Aorta (tissue), 5 donors: ENCODE results near the gene TUBB2B. TPM values are rescaled to one million over a fixed set of nuclear protein-coding genes. Genes with fewer than 3 reads are reported as not detected.

ENCODE experiments used
- ATAC-seq: fragments of 200-7000 bp; cut with Tn5 transposase; one replicate; pipeline ENCODE4 v1.9.1; 2022; ENCODE audit warnings: moderate library complexity; ENCODE audit not compliant: low FRiP score
- DNase-seq, 2 donors: peaks; one replicate each; pipeline ENCODE4 v3.0.0-alpha.2; 2020
- H3K27ac ChIP-seq, 2 donors: one replicate each; pipeline ENCODE4 v1.5.1; 2013; ENCODE audit warnings: low read length in 2 of 2, mild to moderate bottlenecking in 2 of 2, moderate library complexity in 2 of 2, control low read depth in 1 of 2, inconsistent platforms in 1 of 2, low read depth in 1 of 2
- H3K27me3 ChIP-seq, 2 donors: one replicate each; pipeline ENCODE4 v1.6.1; 2013; ENCODE audit warnings: control low read depth in 1 of 2, low read length in 1 of 2, mild to moderate bottlenecking in 1 of 2, moderate library complexity in 1 of 2; ENCODE audit not compliant: insufficient read depth in 2 of 2, control insufficient read depth in 1 of 2
- H3K36me3 ChIP-seq, 2 donors: one replicate each; pipeline ENCODE4 v1.6.1; 2013; ENCODE audit warnings: control low read depth in 1 of 2, low read length in 1 of 2, mild to moderate bottlenecking in 1 of 2; ENCODE audit not compliant: insufficient read depth in 2 of 2, control insufficient read depth in 1 of 2
- H3K4me1 ChIP-seq, 2 donors: one replicate each; pipeline ENCODE4 v1.6.1; 2013; ENCODE audit warnings: low read length in 2 of 2, control low read depth in 1 of 2, mild to moderate bottlenecking in 1 of 2, moderate library complexity in 1 of 2; ENCODE audit not compliant: insufficient read depth in 2 of 2, control insufficient read depth in 1 of 2
- H3K4me3 ChIP-seq, 2 donors: one replicate each; pipeline ENCODE4 v1.5.1; 2013; ENCODE audit warnings: low read length in 2 of 2, control low read depth in 1 of 2, mild to moderate bottlenecking in 1 of 2
- H3K9me3 ChIP-seq: one replicate; pipeline ENCODE4 v1.6.1; 2013; ENCODE audit warnings: mild to moderate bottlenecking, low read length; ENCODE audit not compliant: control insufficient read depth
- WGBS, 2 donors: extraction: QIAGEN DNeasy Blood & Tissue Kit; methylation state at CpG; one replicate each; pipeline ENCODE4 v1.1.7; 2013; 5-methylcytosine and 5-hydroxymethylcytosine counted together
- intact Hi-C, 2 donors: fragments of 100-400 bp; cut with DNase I; formaldehyde crosslinking; loops; one replicate each; pipeline versions ENCODE4 v1.14.2 to v1.15.0; 2022
- long read RNA-seq, 2 donors: library from polyadenylated mRNA; unstranded; transcript quantifications; one replicate each; pipeline ENCODE4 v2.0.0, GENCODE V29; 2020 to 2021
- polyA plus RNA-seq, 2 donors: library from polyadenylated mRNA; stranded (reverse); fragments of 200-250 nt; gene quantifications; one replicate each; pipeline ENCODE4 v1.2.3, GENCODE V29; 2013
- total RNA-seq, 2 donors: library from RNA; stranded (reverse); fragmentation: NEBNext Ultra II Directional; extraction: Animal tissue kit (Norgen Biotek cat#: 25700); gene quantifications; one replicate each; pipeline ENCODE4 v1.2.1, GENCODE V29; 2021
- donor health status: healthy with polysubstance abuse.
- donor health status: Bipolar disorder and iron deficiency.
- donor health status: DM: no; HTN: no; CAD: no.
- donor health status: DM: no; HTN: no; CAD: no.
- donor health status: DM: yes; HTN: yes; CAD: no.

TUBB2B gene
- 1 to 10 TPM; 5.6 to 6.3 TPM for total RNA-seq
- 1 to 10 TPM; 2.8 to 4.3 TPM for polyA plus RNA-seq
- long read RNA-seq, donor 1, transcript TUBB2B-201 (4 exons, 2,020 nt), result major isoform, 59 of 61 reads
- long read RNA-seq, donor 1, partial matches to known transcripts, result 1 of 61 reads
- long read RNA-seq, donor 1, other reads (novel, unspliced or antisense), result 0 of 61 reads
- long read RNA-seq, donor 2, transcript TUBB2B-201 (4 exons, 2,020 nt), result major isoform, 6 of 12 reads
- long read RNA-seq, donor 2, partial matches to known transcripts, result 4 of 12 reads
- long read RNA-seq, donor 2, other reads (novel, unspliced or antisense), result 0 of 12 reads

DNA sequence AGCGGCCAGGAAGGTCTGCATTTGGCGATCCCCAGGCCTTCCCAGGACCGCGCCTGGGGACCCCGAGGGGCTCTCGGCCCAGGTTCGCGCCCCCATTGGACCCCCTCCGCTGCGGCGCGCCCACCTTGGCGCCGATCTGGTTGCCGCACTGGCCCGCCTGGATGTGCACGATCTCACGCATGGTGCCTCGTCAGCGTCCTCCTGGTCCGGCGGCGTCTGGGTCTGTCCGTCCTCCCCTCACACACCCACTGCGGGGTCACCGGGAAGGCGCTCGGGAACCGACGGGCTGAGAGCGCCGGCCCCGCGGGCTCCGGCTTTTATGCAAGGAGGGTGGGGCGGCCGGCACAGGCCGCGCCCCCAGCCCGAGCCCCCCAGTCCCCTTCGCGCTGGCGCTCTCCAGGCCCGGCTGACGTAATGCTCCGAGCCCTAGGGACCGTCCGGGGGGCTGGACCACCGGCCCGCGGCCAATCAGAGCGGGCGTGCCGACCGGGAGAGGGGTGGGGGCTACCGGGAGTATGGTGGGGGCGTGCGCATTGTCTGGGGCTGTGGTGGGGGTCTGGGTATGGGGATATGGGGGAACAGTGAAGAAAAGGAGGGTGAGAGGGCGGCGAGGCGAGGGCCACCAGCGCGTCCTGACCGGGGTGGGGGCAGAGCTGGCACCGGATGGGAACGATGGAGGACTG lies at the start of gene TUBB2B:
TUBB2B (minus strand) TSS at position 291 of the 683 bp plus-strand sequence; CDS start at position 181, 110 bp downstream.
- WGBS, 2 donors, result 1% methylated on average over 50 to 66 of the region's 66 CpGs
- no peaks in the 10 kb centered on the region for H3K9me3 ChIP-seq
- no peaks in the 10 kb centered on the region for H3K4me1 ChIP-seq
- DNase-seq (peak; percentile 56 to 84), ATAC-seq (peak; percentile 60)
- no peak within 1 kb of the TSS for H3K27ac ChIP-seq
- intact Hi-C loops, result no loop called here
- no peaks in the 10 kb centered on the region for H3K27me3 ChIP-seq
- H3K4me3 ChIP-seq, result peak within 1 kb of the TSS in 1 of 2 donors; percentile 25
- H3K36me3 ChIP-seq, result no peaks in the 10 kb centered on the region

DNA sequence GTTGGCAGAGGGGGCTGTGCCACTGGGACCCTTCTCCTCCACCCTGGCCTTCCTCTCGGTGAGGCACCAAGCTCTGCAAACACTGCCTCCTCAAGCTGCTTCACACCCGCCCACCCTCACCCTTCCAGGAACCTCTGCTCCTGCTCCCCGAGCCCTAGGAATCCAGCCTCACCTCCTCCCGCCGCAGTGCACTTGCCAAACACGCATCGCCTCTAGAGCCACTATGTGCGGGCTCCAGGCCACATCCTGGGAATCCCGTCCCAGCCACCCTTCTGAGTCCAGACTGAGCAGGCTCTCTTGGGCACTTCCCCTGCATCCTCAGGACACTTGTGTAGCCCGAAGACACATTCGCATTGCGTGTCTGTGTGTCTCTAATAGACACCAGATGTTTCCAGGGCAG lies 49.8 kb upstream of the TUBB2B start:
- DNase-seq, result peak in 1 of 2 donors; percentile 51

DNA sequence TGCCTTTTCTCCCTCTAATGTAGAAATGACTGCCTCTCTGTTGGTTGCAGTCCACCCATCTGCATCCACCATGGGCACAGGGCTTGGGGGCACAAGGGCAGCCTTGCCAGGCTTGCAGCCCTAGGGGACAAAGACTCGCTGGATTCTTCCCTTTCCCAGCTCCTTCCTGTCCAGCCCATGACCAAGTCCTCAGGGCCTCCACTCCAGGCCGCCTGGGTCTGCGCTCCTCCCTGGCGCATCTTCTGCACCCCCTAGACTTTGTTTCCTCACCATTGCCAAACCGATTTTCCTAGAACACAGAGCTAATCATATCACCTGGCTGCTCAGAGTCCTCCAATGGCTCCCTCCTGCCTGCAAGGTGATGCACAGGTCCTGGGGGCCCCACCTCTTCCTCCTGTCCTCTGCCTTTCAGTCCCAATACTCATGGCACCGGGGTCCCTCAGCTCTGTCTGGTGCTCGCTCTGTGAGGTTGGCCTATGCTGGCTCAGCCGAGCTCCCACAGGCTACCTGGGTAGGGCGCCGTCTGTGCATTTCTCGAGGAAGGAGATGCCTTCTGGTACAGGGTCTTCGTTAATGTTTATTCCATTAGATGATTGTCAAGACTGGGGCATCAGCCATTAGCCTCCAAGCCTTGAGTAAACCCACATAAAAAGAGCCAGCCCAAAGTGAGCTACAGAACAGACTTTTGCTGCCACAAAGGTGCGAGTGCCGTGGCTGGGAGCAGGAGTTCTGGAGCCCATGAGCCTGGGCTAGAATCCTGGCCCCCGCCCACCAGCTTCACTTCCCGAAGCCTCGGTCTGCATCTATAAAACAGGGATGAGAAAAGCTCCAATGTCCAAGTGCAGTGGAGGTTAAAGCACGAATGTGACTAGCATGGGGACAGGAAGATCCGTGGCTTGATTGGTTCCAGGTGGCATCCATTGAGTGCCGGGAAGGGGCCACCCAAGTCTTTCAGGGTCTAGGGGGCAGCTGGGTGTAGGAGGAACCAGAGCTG lies 49.0 kb upstream of the TUBB2B start:
- H3K36me3 ChIP-seq, result no peaks in the 10 kb centered on the region
- H3K27me3 ChIP-seq, result no peaks in the 10 kb centered on the region
- ATAC-seq, result no peak
- no peak overlapping the region for H3K4me3 ChIP-seq
- intact Hi-C loops, result loop anchor here in 1 of 2 donors (5.0 kb wide), 2 partner anchors 716 to 731 kb away; no protein-coding TSS in a partner anchor
- no peak overlapping the region for H3K27ac ChIP-seq
- no peaks in the 10 kb centered on the region for H3K4me1 ChIP-seq
- no peaks in the 10 kb centered on the region for H3K9me3 ChIP-seq
- DNase-seq, result peak in 1 of 2 donors; percentile 68
- WGBS, 2 donors, result 85 to 86% methylated on average over 20 of the region's 20 CpGs

More for the DNA sequence above, 49.8 kb upstream of the TUBB2B start:
- no peaks in the 10 kb centered on the region for H3K9me3 ChIP-seq
- no peaks in the 10 kb centered on the region for H3K27me3 ChIP-seq
- no peak overlapping the region for H3K4me3 ChIP-seq
- no peaks in the 10 kb centered on the region for H3K4me1 ChIP-seq
- no peak for ATAC-seq
- intact Hi-C loops, result loop anchor here in 1 of 2 donors (5.0 kb wide), 2 partner anchors 715 to 730 kb away; no protein-coding TSS in a partner anchor
- H3K36me3 ChIP-seq, result no peaks in the 10 kb centered on the region
- 61 to 66% methylated on average over 12 of the region's 12 CpGs for WGBS, 2 donors
- no peak overlapping the region for H3K27ac ChIP-seq

DNA sequence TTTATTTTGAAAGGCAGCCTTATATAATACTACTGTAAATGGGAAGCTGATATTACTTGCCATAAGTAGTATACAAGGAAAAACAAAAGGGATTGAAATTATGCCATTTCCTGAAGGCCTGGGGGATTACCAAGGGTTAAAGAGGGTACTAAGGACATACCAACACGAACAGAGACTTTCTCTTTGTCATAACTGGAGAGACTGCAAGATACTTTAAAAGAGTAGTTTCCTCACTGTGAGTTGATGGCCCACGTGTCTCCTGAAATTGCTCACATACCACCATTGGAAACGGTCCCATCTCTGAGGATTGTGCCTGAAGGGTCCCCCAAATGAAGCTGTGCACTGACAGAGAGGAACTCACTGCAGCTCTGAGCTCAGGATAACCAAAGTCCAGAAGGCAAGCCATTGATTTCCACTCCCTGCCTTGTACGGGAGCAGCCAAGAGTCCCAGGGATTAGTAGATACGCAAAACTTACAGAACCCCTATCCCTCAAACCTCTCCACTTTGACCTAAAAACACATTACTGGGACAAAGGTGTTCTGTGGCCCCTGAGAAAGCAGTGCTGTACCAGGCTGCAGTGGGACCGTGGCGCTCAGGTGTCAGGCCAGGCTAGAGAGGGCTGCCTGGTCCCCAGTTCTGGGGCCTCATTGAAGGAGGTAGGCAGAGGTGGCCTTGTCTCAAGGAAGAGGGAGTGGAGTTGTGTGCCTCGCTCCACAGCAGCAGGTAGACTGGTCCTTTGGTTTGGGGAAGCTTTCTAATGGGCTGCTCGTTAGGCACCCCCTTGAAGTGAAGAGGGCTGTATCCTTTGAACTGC lies 46.5 kb upstream of the TUBB2B start:
- H3K36me3 ChIP-seq, result no peaks in the 10 kb centered on the region
- no peaks in the 10 kb centered on the region for H3K9me3 ChIP-seq
- WGBS, 2 donors, result 79 to 80% methylated on average over 9 of the region's 9 CpGs
- intact Hi-C loops, result no loop called here
- no peaks in the 10 kb centered on the region for H3K4me1 ChIP-seq
- no peaks in the 10 kb centered on the region for H3K27me3 ChIP-seq
- no peak overlapping the region for H3K4me3 ChIP-seq
- H3K27ac ChIP-seq, result no peak overlapping the region
- DNase-seq (peak in 1 of 2 donors; percentile 53), ATAC-seq (no peak)

GRCh38 chr6:3272911-3273547 lies 45.6 kb upstream of the TUBB2B start:
- H3K4me1 ChIP-seq, result no peaks in the 10 kb centered on the region
- H3K36me3 ChIP-seq, result no peaks in the 10 kb centered on the region
- H3K27ac ChIP-seq, result no peak overlapping the region
- H3K27me3 ChIP-seq, result no peaks in the 10 kb centered on the region
- H3K9me3 ChIP-seq, result no peaks in the 10 kb centered on the region
- intact Hi-C loops, result no loop called here
- no peak overlapping the region for H3K4me3 ChIP-seq
- DNase-seq (no peak), ATAC-seq (no peak)
- 92 to 93% methylated on average over 32 of the region's 32 CpGs for whole genome bisulfite sequencing, 2 donors

DNA sequence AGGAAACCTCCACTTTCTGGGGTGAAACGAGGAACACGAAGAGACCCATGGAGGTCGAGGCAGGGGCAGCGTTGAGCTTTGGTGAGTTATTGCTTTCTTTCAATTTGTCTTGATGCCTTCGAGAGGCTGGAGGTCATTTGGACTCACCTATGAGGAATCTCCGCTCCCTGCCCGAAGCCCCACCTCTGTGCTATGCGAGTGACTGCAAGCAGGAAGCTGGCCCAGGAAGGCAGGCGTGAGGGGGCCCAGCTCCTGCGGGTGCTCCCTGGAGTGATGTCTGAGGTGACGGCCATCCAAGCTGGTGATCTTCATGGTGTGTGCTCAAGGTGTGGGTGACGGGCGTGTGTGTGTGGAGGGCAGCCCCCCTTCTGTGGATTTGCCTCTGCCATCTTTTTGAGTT lies 44.3 kb upstream of the TUBB2B start:
- Histone ChIP-seq H3K4me3 (no peak overlapping the region), H3K4me1 (no peaks in the 10 kb centered on the region), H3K27ac (no peak overlapping the region), H3K9me3 (no peaks in the 10 kb centered on the region), H3K36me3 (no peaks in the 10 kb centered on the region), H3K27me3 (no peaks in the 10 kb centered on the region)
- ATAC-seq, result no peak
- WGBS, 2 donors, result 91 to 92% methylated on average over 13 of the region's 13 CpGs
- no peak for DNase-seq
- intact Hi-C loops, result no loop called here

DNA sequence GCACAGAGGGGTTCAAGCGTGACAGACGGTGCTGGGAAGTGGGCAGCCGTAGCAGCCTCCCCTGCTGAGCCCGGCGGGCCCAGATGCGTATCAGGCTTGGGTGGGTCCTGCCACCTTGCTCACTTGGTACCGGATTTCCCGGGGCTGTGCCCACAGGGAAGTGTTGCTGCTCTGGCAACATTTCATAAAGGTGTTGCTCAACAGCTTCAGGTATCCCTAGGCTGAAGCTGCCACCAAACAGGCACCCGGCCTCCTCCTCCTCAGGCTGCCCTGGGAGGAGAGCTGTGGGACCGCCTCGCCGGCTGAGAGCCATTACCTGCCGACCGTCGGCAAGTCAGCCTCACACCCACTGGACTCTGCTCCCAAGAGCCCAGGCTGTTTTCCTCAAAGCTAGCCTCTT lies 42.8 kb upstream of the TUBB2B start:
- Histone ChIP-seq H3K36me3 (no peaks in the 10 kb centered on the region), H3K9me3 (no peaks in the 10 kb centered on the region), H3K4me3 (no peak overlapping the region), H3K27ac (no peak overlapping the region), H3K27me3 (no peaks in the 10 kb centered on the region), H3K4me1 (no peaks in the 10 kb centered on the region)
- no peak for ATAC-seq
- DNase-seq, result no peak
- 85 to 86% methylated on average over 15 of the region's 15 CpGs for WGBS, 2 donors
- intact Hi-C loops, result no loop called here
